HepG2 (cell line): Measurements from ENCODE around the gene KRTAP26-1. TPM values are rescaled to one million over a fixed set of nuclear protein-coding genes. Genes with fewer than 3 reads are reported as not detected.

Experiments
- ATAC-seq: fragments of 200-7000 bp; cut with Tn5 transposase; 3 replicates; pipeline ENCODE4 v1.9.1; 2020; ENCODE audit warnings: mild to moderate bottlenecking, moderate library complexity
- BruUV-seq: library from RNA; stranded (reverse); fragments of 400-500 nt; replicated peaks from 2 replicates; lab custom pipeline; 2021; lab: Mats Ljungman, UMichigan
- CTCF ChIA-PET: fragments of 300-600 bp; formaldehyde crosslinking; extraction: SDS; loops from one replicate; lab custom pipeline; 2021; ENCODE audit warnings: low total read pairs, inconsistent platforms, low intra/inter-chr PET ratio; lab: Yijun Ruan, JAX
- POLR2A ChIA-PET: fragments of 350-600 bp; sonication (Branson Sonifier 250); formaldehyde crosslinking; loops from one replicate; lab custom pipeline; 2020; ENCODE audit warnings: antibody characterized with exemption, inconsistent platforms; lab: Yijun Ruan, JAX
- DNase-seq: peaks from one replicate; pipeline ENCODE4 v3.0.0-alpha.2; 2015; ENCODE audit warnings: low spot score
- FAIRE-seq: peaks from 3 replicates; lab custom pipeline; 2011; peaks lifted over from hg19 to GRCh38; lab: Jason Lieb, UNC
- H2AFZ ChIP-seq: one replicate; pipeline ENCODE4 v1.6.1; 2011; ENCODE audit warnings: low read length, inconsistent platforms
- H3K27ac ChIP-seq: fragments of 300-600 bp; 3 replicates; pipeline ENCODE4 v1.8.0; 2011; ENCODE audit warnings: mixed run types, mild to moderate bottlenecking, mixed read lengths, low read length, inconsistent platforms; ENCODE audit not compliant: insufficient read depth; ENCODE audit errors: extremely low read length
- H3K27me3 ChIP-seq, 2 experiments: fragments of 200-600 bp in 1 of 2; 2 replicates in 1 of 2; 3 replicates in 1 of 2; pipeline versions ENCODE4 v1.6.0 to v1.8.0; 2011; ENCODE audit warnings: low read length in 2 of 2, mild to moderate bottlenecking in 2 of 2, moderate library complexity in 2 of 2, inconsistent platforms in 1 of 2; ENCODE audit not compliant: insufficient read depth in 2 of 2, control insufficient read depth in 1 of 2
- H3K36me3 ChIP-seq, 2 experiments: fragments of 200-600 bp in 1 of 2; replicated peaks in 1 of 2; 2 replicates in 1 of 2; 3 replicates in 1 of 2; pipeline versions ENCODE4 v1.5.1 to v1.8.0; 2011; ENCODE audit warnings: low read length in 2 of 2, inconsistent platforms in 1 of 2; ENCODE audit not compliant: insufficient read depth in 2 of 2, control insufficient read depth in 1 of 2
- H3K4me1 ChIP-seq: 2 replicates; pipeline ENCODE4 v1.5.1; 2012; ENCODE audit warnings: low read length, inconsistent platforms; ENCODE audit not compliant: insufficient read depth
- H3K4me2 ChIP-seq: 2 replicates; pipeline ENCODE4 v1.6.0; 2011; ENCODE audit warnings: low read depth, low read length, inconsistent platforms
- H3K4me3 ChIP-seq, 3 experiments: fragments of 200-600 bp in 1 of 3; sonication (generic), shearing (Covaris generic) in 1 of 3; replicated peaks in 1 of 3; 2 replicates each; pipeline ENCODE4 v1.5.1; 2011 to 2016; ENCODE audit warnings: low read length in 3 of 3, inconsistent platforms in 2 of 3, low read depth in 2 of 3, mild to moderate bottlenecking in 2 of 3, control low read depth in 1 of 3, mixed read lengths in 1 of 3; ENCODE audit not compliant: insufficient read depth in 1 of 3
- H3K79me2 ChIP-seq: one replicate; pipeline ENCODE4 v1.6.1; 2011; ENCODE audit warnings: low read length, inconsistent platforms; ENCODE audit not compliant: insufficient read depth
- H3K9ac ChIP-seq: 2 replicates; pipeline ENCODE4 v1.6.0; 2011; ENCODE audit warnings: mild to moderate bottlenecking, low read depth, low read length, inconsistent platforms; ENCODE audit not compliant: insufficient read depth
- H3K9me3 ChIP-seq: 2 replicates; pipeline ENCODE4 v1.5.1; 2012; ENCODE audit warnings: mild to moderate bottlenecking, low read length
- H4K20me1 ChIP-seq: 2 replicates; pipeline ENCODE4 v1.6.0; 2011; ENCODE audit warnings: inconsistent platforms, mild to moderate bottlenecking, low read length, moderate library complexity; ENCODE audit not compliant: insufficient read depth
- IRF2 ChIP-seq: IDR thresholded peaks from 2 replicates; pipeline ENCODE4 v1.6.1; 2018; ENCODE audit warnings: missing genetic modification reagents, missing compliant biosample characterization
- KDM5A ChIP-seq: fragments of 200-600 bp; sonication (generic); IDR thresholded peaks from 2 replicates; pipeline ENCODE4 v1.7.0; 2018; ENCODE audit warnings: antibody characterized with exemption, mild to moderate bottlenecking, low read length, borderline replicate concordance
- KLF16 ChIP-seq, 2 experiments: sonication (generic) in 1 of 2; formaldehyde crosslinking in 1 of 2; IDR thresholded peaks; 2 replicates each; pipeline versions ENCODE4 v1.6.1 to v1.8.0; 2016 to 2023; ENCODE audit warnings: missing genetic modification reagents in 2 of 2, missing compliant biosample characterization in 1 of 2
- TEAD2 ChIP-seq: sonication (generic); formaldehyde crosslinking; IDR thresholded peaks from 2 replicates; pipeline ENCODE4 v1.9.0; 2021; ENCODE audit warnings: missing genetic modification reagents
- XRCC5 ChIP-seq: fragments of 200-400 bp; formaldehyde crosslinking; optimal IDR thresholded peaks from 2 replicates; pipeline ENCODE3; 2017; ENCODE audit warnings: mild to moderate bottlenecking, low read length
- ZNF138 ChIP-seq: sonication (generic); formaldehyde crosslinking; IDR thresholded peaks from 2 replicates; pipeline ENCODE4 v1.5.0; 2020; ENCODE audit warnings: mild to moderate bottlenecking, low read depth, missing genetic modification reagents
- ZNF343 ChIP-seq: sonication (generic); formaldehyde crosslinking; IDR thresholded peaks from 2 replicates; pipeline ENCODE4 v1.4.0; 2020; ENCODE audit warnings: mild to moderate bottlenecking, missing genetic modification reagents
- WGBS: methylation state at CpG from one replicate; pipeline ENCODE4 v1.1.6; 2017; ENCODE audit warnings: low lambda C conversion rate; 5-methylcytosine and 5-hydroxymethylcytosine counted together
- in situ Hi-C: cut with HindIII; loops from 2 replicates; pipeline ENCODE4 v1.10.0; 2017; ENCODE audit warnings: low pct_unique_long_range_greater_than_20kb; ENCODE audit not compliant: extremely low pct_ligation_motif_present
- intact Hi-C: fragments of 100-400 bp; cut with micrococcal nuclease; formaldehyde crosslinking; loops from one replicate; pipeline ENCODE4 v1.10.0; 2022; ENCODE audit not compliant: unreplicated experiment
- polyA plus RNA-seq, 8 experiments: library from polyadenylated mRNA; depleted of rRNA in 3 of 8; stranded (reverse) in 7 of 8; unstranded in 1 of 8; fragments of >200 nt; fragmentation: Illumina TruSeq in 4 of 8; extraction: Trizol in 4 of 8; gene quantifications; 2 replicates each; pipeline versions ENCODE4 v1.2.1 to v1.2.3, GENCODE V29; 2011 to 2016; ENCODE audit warnings: low read depth in 4 of 8, missing spikeins in 1 of 8, mixed read lengths in 1 of 8; ENCODE audit not compliant: insufficient read depth in 1 of 8
- total RNA-seq, 5 experiments: library from RNA; depleted of rRNA; stranded (reverse); fragments of >200 nt; fragmentation: Illumina TruSeq; extraction: Trizol; gene quantifications; 2 replicates each; pipeline ENCODE4 v1.2.3, GENCODE V29; 2016; ENCODE audit warnings: low read depth in 1 of 5
- TF ChIP-seq, protein P1 (sequence below): fragments of 450-650 bp; IDR thresholded peaks from 2 replicates; pipeline ENCODE4 v1.6.1; 2017
- TF ChIP-seq, protein P2 (sequence below): sonication (generic); formaldehyde crosslinking; conservative IDR thresholded peaks from 2 replicates; pipeline ENCODE4 v1.4.0; 2020; ENCODE audit warnings: missing genetic modification reagents
- TF ChIP-seq, protein P3 (sequence below): sonication (generic); formaldehyde crosslinking; conservative IDR thresholded peaks from 2 replicates; pipeline ENCODE4 v1.8.0; 2022; ENCODE audit warnings: low read depth, missing genetic modification reagents
- TF ChIP-seq, protein P4 (sequence below): sonication (generic); formaldehyde crosslinking; IDR thresholded peaks from 2 replicates; pipeline ENCODE4 v1.8.0; 2022; ENCODE audit warnings: missing genetic modification reagents, mild to moderate bottlenecking, inconsistent platforms, borderline replicate concordance
- TF ChIP-seq, protein P5 (sequence below): sonication (generic); formaldehyde crosslinking; IDR thresholded peaks from 2 replicates; pipeline ENCODE4 v1.8.1; 2023; ENCODE audit warnings: mild to moderate bottlenecking, moderate library complexity, missing genetic modification reagents

Gene KRTAP26-1
- total and polyA plus RNA-seq, 2 of the 13 experiments (the other 11 are each of a cell fraction or from before 2014, with no cell fraction given), result not detected

DNA sequence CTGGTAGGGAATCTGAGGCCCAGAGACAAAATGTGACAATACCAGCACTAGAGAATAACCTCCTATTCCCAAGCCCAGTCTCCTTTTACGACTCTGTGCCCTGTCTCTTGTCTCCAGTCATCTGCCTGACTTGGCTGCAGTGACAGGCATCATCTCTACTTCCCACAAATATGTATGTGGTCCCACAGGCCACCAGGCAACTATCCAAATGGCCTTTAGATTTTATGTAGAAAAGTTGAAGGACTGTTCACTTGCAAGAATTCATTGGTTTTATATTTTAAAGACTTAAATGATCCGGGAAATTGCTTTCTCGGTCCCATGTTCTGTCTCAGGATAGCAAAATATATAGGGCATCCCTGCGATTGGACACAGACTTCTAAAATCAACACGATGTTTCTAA, 49.0 kb downstream of the KRTAP26-1 start (continued):
- TF ChIP-seq, protein P1, sequence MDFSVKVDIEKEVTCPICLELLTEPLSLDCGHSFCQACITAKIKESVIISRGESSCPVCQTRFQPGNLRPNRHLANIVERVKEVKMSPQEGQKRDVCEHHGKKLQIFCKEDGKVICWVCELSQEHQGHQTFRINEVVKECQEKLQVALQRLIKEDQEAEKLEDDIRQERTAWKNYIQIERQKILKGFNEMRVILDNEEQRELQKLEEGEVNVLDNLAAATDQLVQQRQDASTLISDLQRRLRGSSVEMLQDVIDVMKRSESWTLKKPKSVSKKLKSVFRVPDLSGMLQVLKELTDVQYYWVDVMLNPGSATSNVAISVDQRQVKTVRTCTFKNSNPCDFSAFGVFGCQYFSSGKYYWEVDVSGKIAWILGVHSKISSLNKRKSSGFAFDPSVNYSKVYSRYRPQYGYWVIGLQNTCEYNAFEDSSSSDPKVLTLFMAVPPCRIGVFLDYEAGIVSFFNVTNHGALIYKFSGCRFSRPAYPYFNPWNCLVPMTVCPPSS, result no peak
- TF ChIP-seq, protein P2, sequence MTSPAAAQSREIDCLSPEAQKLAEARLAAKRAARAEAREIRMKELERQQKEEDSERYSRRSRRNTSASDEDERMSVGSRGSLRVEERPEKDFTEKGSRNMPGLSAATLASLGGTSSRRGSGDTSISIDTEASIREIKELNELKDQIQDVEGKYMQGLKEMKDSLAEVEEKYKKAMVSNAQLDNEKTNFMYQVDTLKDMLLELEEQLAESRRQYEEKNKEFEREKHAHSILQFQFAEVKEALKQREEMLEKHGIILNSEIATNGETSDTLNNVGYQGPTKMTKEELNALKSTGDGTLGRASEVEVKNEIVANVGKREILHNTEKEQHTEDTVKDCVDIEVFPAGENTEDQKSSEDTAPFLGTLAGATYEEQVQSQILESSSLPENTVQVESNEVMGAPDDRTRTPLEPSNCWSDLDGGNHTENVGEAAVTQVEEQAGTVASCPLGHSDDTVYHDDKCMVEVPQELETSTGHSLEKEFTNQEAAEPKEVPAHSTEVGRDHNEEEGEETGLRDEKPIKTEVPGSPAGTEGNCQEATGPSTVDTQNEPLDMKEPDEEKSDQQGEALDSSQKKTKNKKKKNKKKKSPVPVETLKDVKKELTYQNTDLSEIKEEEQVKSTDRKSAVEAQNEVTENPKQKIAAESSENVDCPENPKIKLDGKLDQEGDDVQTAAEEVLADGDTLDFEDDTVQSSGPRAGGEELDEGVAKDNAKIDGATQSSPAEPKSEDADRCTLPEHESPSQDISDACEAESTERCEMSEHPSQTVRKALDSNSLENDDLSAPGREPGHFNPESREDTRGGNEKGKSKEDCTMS (CRISPR knock-in tag), result no peak
- TF ChIP-seq ZNF138 (no peak), TEAD2 (no peak)
- TF ChIP-seq, protein P3, sequence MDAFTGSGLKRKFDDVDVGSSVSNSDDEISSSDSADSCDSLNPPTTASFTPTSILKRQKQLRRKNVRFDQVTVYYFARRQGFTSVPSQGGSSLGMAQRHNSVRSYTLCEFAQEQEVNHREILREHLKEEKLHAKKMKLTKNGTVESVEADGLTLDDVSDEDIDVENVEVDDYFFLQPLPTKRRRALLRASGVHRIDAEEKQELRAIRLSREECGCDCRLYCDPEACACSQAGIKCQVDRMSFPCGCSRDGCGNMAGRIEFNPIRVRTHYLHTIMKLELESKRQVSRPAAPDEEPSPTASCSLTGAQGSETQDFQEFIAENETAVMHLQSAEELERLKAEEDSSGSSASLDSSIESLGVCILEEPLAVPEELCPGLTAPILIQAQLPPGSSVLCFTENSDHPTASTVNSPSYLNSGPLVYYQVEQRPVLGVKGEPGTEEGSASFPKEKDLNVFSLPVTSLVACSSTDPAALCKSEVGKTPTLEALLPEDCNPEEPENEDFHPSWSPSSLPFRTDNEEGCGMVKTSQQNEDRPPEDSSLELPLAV, result no peak
- TF ChIP-seq, all 625 proteins: peak for 0

DNA sequence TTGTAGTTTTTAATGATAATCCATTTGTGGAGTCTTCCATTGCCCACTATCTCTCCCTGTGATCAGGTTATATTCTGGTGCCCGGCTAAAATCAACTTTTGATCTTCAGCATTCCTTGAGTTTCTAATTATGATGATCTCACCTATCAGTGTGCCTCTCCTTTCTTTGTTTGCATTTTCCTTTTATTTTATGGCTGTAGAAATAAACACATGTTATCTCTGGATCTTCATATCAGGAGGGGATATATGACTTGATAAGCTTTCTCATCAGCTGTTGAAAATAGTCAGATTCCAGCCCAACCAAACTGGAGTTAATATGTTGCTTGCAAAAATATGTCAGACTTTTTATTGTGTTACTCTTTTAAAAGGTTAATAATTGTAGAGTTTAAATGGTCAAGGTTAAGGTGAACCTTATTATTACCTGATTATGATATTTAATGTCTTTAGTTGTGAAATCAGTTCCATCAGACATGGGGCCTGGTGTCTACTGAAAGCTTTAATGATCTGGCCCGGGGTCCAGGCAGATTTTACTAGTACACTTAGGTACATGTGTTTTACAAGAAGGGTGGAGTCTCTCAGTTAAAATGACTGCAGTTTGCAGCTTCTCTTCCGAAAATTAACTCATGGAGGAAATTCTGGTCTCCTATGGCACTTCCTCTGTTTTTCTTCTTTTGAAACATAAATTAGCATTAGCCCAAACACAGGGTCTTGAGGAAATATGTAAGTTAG, 50.1 kb downstream of the KRTAP26-1 start:
- in situ Hi-C loops, result no loop called here
- 3% methylated on average over 3 of the region's 3 CpGs for WGBS
- no peak for DNase-seq
- TF ChIP-seq, protein P4, sequence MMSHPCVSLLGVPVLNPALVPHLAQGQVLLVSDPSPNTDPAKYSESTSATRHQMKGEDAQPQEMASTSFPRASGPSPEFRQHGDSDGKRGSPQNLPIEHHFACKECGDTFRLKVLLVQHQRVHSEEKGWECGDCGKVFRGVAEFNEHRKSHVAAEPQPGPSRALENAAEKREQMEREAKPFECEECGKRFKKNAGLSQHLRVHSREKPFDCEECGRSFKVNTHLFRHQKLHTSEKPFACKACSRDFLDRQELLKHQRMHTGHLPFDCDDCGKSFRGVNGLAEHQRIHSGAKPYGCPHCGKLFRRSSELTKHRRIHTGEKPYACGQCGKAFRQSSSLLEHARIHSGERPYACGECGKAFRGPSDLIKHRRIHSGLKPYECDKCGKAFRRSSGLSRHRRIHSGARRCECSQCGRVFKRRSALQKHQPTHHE, result no peak
- TF ChIP-seq ZNF343 (no peak), IRF2 (CRISPR knock-in tag) (no peak), XRCC5 (no peak), KDM5A (no peak), KLF16 (CRISPR knock-in tag; IDR thresholded peaks at IDR 0.05) (no peak)
- TF ChIP-seq, protein P5, sequence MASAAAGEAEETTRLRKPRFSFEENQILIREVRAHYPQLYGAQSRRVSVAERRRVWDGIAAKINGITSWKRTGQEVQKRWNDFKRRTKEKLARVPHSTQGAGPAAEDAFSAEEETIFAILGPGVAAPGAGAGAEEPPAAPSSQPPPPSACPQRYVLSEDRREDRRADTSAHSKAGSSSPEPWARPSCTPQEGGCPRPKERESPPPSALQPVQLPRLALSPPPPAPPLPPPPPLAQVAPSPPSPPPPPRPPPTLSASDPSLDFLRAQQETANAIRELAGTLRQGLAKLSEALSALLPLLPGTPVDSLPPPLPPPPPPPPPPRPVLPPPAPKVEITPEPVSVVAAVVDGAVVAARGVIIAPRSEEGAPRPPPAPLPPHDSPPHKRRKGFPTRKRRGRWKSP (CRISPR knock-in tag), result no peak

More for the DNA sequence above, 50.1 kb downstream of the KRTAP26-1 start:
- Histone ChIP-seq H3K9ac (no peak overlapping the region), H4K20me1 (no peaks in the 10 kb centered on the region), H3K79me2 (no peaks in the 10 kb centered on the region), H3K4me1 (no peaks in the 10 kb centered on the region), H3K4me2 (no peak overlapping the region), H2AFZ (no peak overlapping the region), H3K27me3 (no peaks in the 10 kb centered on the region), H3K36me3 (no peaks in the 10 kb centered on the region), H3K27ac (no peak overlapping the region), H3K9me3 (peaks cover 85% of the 10 kb centered on the region), H3K4me3 (no peak overlapping the region)
- no peak for FAIRE-seq
- ChIA-PET POLR2A (no interaction called here), CTCF (no interaction called here)
- no peak for ATAC-seq
- BruUV-seq, result no TSS peak
- intact Hi-C loops, result no loop called here
